ENCODE measurements around the gene GUK1.

GRCh38 chr1:228155596-228156514, 15.8 kb downstream of the GUK1 start:
- TF ChIP-seq ZNF263 (CRISPR knock-in tag; IDR thresholded peaks at IDR 0.05; ENCODE audit: low read depth) (no peak), USF2 (CRISPR knock-in tag; IDR thresholded peaks at IDR 0.05) (no peak), ZSCAN18 (CRISPR knock-in tag; IDR thresholded peaks at IDR 0.05) (no peak), CTCF (IDR thresholded peaks at IDR 0.05) (no peak), TP53 (CRISPR knock-in tag; IDR thresholded peaks at IDR 0.05) (no peak), AR (CRISPR knock-in tag; IDR thresholded peaks at IDR 0.05) (no peak), JUN (CRISPR knock-in tag; IDR thresholded peaks at IDR 0.05) (no peak), ZNF425 (CRISPR knock-in tag; conservative IDR thresholded peaks at IDR 0.05) (no peak), AFF4 (CRISPR knock-in tag; IDR thresholded peaks at IDR 0.05; ENCODE audit: borderline replicate concordance) (no peak), ATF3 (CRISPR knock-in tag; conservative IDR thresholded peaks at IDR 0.05) (no peak), ATF2 (CRISPR knock-in tag; IDR thresholded peaks at IDR 0.05; ENCODE audit: borderline replicate concordance, low read depth) (no peak), NR2C2 (CRISPR knock-in tag; IDR thresholded peaks at IDR 0.05) (no peak), NR3C1 (CRISPR knock-in tag; conservative IDR thresholded peaks at IDR 0.05; ENCODE audit: low read depth) (no peak)
